Kidney (tissue), 14 donors: ENCODE measurements around the gene YAF2. TPM values are rescaled to one million over a fixed set of nuclear protein-coding genes. Genes with fewer than 3 reads are reported as not detected.
A peak's percentile ranks its signal among the peaks of the same experiment; 100 is the strongest.

ENCODE experiments used
- DNase-seq, 5 donors: peaks; one replicate each; pipeline ENCODE4 v3.0.0-alpha.2; 2013 to 2020
- FAIRE-seq: peaks from 2 replicates; lab custom pipeline; 2012; peaks lifted over from hg19 to GRCh38; lab: Jason Lieb, UNC
- H3K27ac ChIP-seq, 2 donors: one replicate each; pipeline ENCODE4 v1.7.0; 2013; ENCODE audit warnings: low read depth in 2 of 2, low read length in 2 of 2, inconsistent platforms in 1 of 2
- H3K27me3 ChIP-seq: one replicate; pipeline ENCODE4 v1.7.1; 2013; ENCODE audit warnings: low read length, inconsistent platforms; ENCODE audit not compliant: control insufficient read depth, insufficient read depth
- H3K36me3 ChIP-seq, 3 donors: one replicate each; pipeline versions ENCODE4 v1.7.0 to v1.7.1; 2013; ENCODE audit warnings: low read length in 3 of 3, control low read depth in 1 of 3, inconsistent platforms in 1 of 3; ENCODE audit not compliant: insufficient read depth in 3 of 3, control insufficient read depth in 2 of 3
- H3K4me1 ChIP-seq, 3 donors: one replicate each; pipeline versions ENCODE4 v1.7.0 to v1.7.1; 2013; ENCODE audit warnings: low read length in 3 of 3, inconsistent platforms in 1 of 3, low read depth in 1 of 3; ENCODE audit not compliant: control insufficient read depth in 2 of 3, insufficient read depth in 2 of 3
- H3K4me3 ChIP-seq, 3 donors: one replicate each; pipeline versions ENCODE4 v1.7.0 to v1.8.1; 2013; ENCODE audit warnings: low read length in 3 of 3, control low read depth in 1 of 3, inconsistent platforms in 1 of 3
- H3K9ac ChIP-seq, 3 donors: one replicate each; pipeline versions ENCODE4 v1.7.0 to v1.7.1; 2013; ENCODE audit warnings: low read length in 3 of 3, control low read depth in 1 of 3, inconsistent platforms in 1 of 3
- H3K9me3 ChIP-seq, 3 donors: one replicate each; pipeline versions ENCODE4 v1.7.0 to v1.7.1; 2013; ENCODE audit warnings: low read length in 3 of 3, control low read depth in 1 of 3, inconsistent platforms in 1 of 3; ENCODE audit not compliant: control insufficient read depth in 2 of 3, insufficient read depth in 1 of 3
- CTCF ChIP-seq: IDR thresholded peaks from 3 replicates; pipeline ENCODE4 v1.5.1; 2012; ENCODE audit warnings: mild to moderate bottlenecking, moderate library complexity, borderline replicate concordance; ENCODE audit not compliant: insufficient read depth; ENCODE audit errors: extremely low read depth
- intact Hi-C: fragments of 100-400 bp; cut with DNase I; formaldehyde crosslinking; loops from one replicate; pipeline ENCODE4 v1.11.1; 2022
- polyA plus RNA-seq: library from polyadenylated mRNA; stranded (reverse); fragments of 350-450 nt; fragmentation: Illumina TruSeq; extraction: RNeasy Lipid Tissue Mini Kit (QIAGEN cat#74804); gene quantifications from one replicate; pipeline ENCODE4 v1.2.3, GENCODE V29; 2014; ENCODE audit warnings: low read depth, low replicate concordance; ENCODE audit not compliant: insufficient read depth
- total RNA-seq: library from RNA; stranded (reverse); fragmentation: NEBNext Ultra II Directional; extraction: Animal tissue kit (Norgen Biotek cat#: 25700); gene quantifications from one replicate; pipeline ENCODE4 v1.2.1, GENCODE V29; 2021
- donor health status: control.
- donor health status: control.
- donor health status: control.
- donor health status: control.
- donor health status: control.
- donor health status: DM: yes; HTN: yes; CAD: no.
- donor health status: Normal renal cell carcinoma (clear cell type).

Gene YAF2
- total and polyA plus RNA-seq, 2 donors from 2014 or later, result 15.0 to 32.0 TPM

GRCh38 chr12:42186793-42187192, 51.3 kb downstream of the YAF2 start:
- Histone ChIP-seq H3K4me3 (no peak overlapping the region), H3K9me3 (no peaks in the 10 kb centered on the region), H3K4me1 (no peaks in the 10 kb centered on the region), H3K36me3 (peaks cover 0 to 2% (median 0%) of the 10 kb centered on the region in 3 donors), H3K27me3 (no peaks in the 10 kb centered on the region), H3K9ac (no peak overlapping the region), H3K27ac (no peak overlapping the region)
- intact Hi-C loops, result no loop called here
- DNase-seq, result no peak
- TF ChIP-seq CTCF, result no peak
- FAIRE-seq, result no peak

GRCh38 chr12:42182394-42182793, 55.7 kb downstream of the YAF2 start:
- Histone ChIP-seq H3K27me3 (no peaks in the 10 kb centered on the region), H3K9ac (no peak overlapping the region), H3K4me3 (no peak overlapping the region), H3K27ac (no peak overlapping the region), H3K9me3 (no peaks in the 10 kb centered on the region), H3K4me1 (no peaks in the 10 kb centered on the region), H3K36me3 (peaks cover 0 to 2% (median 1%) of the 10 kb centered on the region in 3 donors)
- FAIRE-seq (no peak), DNase-seq (no peak)
- intact Hi-C loops, result no loop called here
- no peak for TF ChIP-seq CTCF

GRCh38 chr12:42180990-42181596, 57.0 kb downstream of the YAF2 start:
- no peak overlapping the region for H3K27ac ChIP-seq
- no peaks in the 10 kb centered on the region for H3K27me3 ChIP-seq
- H3K4me3 ChIP-seq, result no peak overlapping the region
- FAIRE-seq (no peak), DNase-seq (peak in 1 of 5 donors; percentile 16)
- intact Hi-C loops, result no loop called here
- no peaks in the 10 kb centered on the region for H3K4me1 ChIP-seq
- peaks cover 0 to 5% (median 2%) of the 10 kb centered on the region in 3 donors for H3K36me3 ChIP-seq
- no peak for TF ChIP-seq CTCF
- H3K9ac ChIP-seq, result no peak overlapping the region
- H3K9me3 ChIP-seq, result no peaks in the 10 kb centered on the region
